ENCODE results near the gene G3BP1. TPM values are rescaled to one million over a fixed set of nuclear protein-coding genes. Genes with fewer than 3 reads are reported as not detected.
"Not testable (repeated sequence)": the region's sequence is repeated elsewhere in the genome, so short reads cannot be mapped to it uniquely, and the experiment has no call there.

The G3BP1 gene
- total and polyA plus RNA-seq, 2 of the 13 experiments (the other 11 are each of a cell fraction or from before 2014, with no cell fraction given) = 36.7 to 320 TPM

DNA sequence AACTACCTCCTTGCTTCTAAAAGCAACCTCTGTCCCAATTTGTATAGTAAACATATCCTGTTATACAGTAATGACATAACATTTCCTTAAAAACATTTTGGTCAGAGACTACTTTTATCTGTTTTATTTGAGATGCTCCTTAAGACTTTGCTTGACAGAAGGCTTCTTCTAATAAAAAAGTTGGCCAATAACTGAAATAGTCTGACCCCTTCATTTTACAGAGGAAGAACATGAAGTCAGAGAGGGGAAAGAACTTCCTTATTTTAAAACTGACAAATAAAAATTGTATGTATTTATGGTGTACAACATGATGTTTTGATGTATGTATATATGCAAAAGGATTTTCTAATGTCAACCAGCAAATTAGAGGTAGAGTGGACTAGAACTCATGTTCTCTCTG, 49.2 kb upstream of the G3BP1 start (continued):
- TF ChIP-seq ZBTB38 (CRISPR knock-in tag; IDR thresholded peaks at IDR 0.05) = no peak
- no peak for TF ChIP-seq HDAC6 (IDR thresholded peaks at IDR 0.05; ENCODE audit: low read depth, low read length)

GRCh38 chr5:151724360-151724759, 47.4 kb upstream of the G3BP1 start:
- FAIRE-seq (no peak), DNase-seq (ENCODE audit: low spot score) (no peak), ATAC-seq (no peak)
- no peak overlapping the region for H3K4me3 ChIP-seq (replicated peaks in 1 of 3; ENCODE audit: insufficient read depth in 1 of 3, low read depth in 2 of 3, low read length in 3 of 3)
- ChIA-PET POLR2A (no interaction called here), CTCF (ENCODE audit: low intra/inter-chr PET ratio, low total read pairs) (no interaction called here)
- no peak overlapping the region for H3K9ac ChIP-seq (ENCODE audit: insufficient read depth, low read depth, low read length)
- in situ Hi-C loops (cut with HindIII; ENCODE audit: extremely low pct_ligation_motif_present, low pct_unique_long_range_greater_than_20kb) (no loop called here), intact Hi-C loops (cut with micrococcal nuclease; ENCODE audit: unreplicated experiment) (no loop called here)
- no peaks in the 10 kb centered on the region for H3K79me2 ChIP-seq (ENCODE audit: insufficient read depth, low read length)
- WGBS (ENCODE audit: low lambda C conversion rate) = 19% methylated on average over 2 of the region's 2 CpGs
- no peaks in the 10 kb centered on the region for H3K27me3 ChIP-seq (ENCODE audit: control insufficient read depth in 1 of 2, insufficient read depth in 2 of 2, low read length in 2 of 2)
- H3K4me1 ChIP-seq (ENCODE audit: insufficient read depth, low read length) = no peaks in the 10 kb centered on the region
- H3K36me3 ChIP-seq (replicated peaks in 1 of 2; ENCODE audit: control insufficient read depth in 1 of 2, insufficient read depth in 2 of 2, low read length in 2 of 2) = no peaks in the 10 kb centered on the region
- TF ChIP-seq ZNF563 (CRISPR knock-in tag; IDR thresholded peaks at IDR 0.05) (no peak), SMC3 (IDR thresholded peaks at IDR 0.05; ENCODE audit: low read length) (no peak), SNRNP70 (IDR thresholded peaks at IDR 0.05; ENCODE audit: low read depth, low read length) (no peak), HDAC6 (IDR thresholded peaks at IDR 0.05; ENCODE audit: low read depth, low read length) (no peak), ZNF33B (CRISPR knock-in tag; IDR thresholded peaks at IDR 0.05) (no peak), GATAD1 (CRISPR knock-in tag; IDR thresholded peaks at IDR 0.05) (no peak), MEIS2 (CRISPR knock-in tag; IDR thresholded peaks at IDR 0.05) (no peak)
- TF ChIP-seq, protein P1, sequence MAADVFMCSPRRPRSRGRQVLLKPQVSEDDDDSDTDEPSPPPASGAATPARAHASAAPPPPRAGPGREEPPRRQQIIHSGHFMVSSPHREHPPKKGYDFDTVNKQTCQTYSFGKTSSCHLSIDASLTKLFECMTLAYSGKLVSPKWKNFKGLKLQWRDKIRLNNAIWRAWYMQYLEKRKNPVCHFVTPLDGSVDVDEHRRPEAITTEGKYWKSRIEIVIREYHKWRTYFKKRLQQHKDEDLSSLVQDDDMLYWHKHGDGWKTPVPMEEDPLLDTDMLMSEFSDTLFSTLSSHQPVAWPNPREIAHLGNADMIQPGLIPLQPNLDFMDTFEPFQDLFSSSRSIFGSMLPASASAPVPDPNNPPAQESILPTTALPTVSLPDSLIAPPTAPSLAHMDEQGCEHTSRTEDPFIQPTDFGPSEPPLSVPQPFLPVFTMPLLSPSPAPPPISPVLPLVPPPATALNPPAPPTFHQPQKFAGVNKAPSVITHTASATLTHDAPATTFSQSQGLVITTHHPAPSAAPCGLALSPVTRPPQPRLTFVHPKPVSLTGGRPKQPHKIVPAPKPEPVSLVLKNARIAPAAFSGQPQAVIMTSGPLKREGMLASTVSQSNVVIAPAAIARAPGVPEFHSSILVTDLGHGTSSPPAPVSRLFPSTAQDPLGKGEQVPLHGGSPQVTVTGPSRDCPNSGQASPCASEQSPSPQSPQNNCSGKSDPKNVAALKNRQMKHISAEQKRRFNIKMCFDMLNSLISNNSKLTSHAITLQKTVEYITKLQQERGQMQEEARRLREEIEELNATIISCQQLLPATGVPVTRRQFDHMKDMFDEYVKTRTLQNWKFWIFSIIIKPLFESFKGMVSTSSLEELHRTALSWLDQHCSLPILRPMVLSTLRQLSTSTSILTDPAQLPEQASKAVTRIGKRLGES (CRISPR knock-in tag; IDR thresholded peaks at IDR 0.05; ENCODE audit: borderline replicate concordance) = no peak
- no peaks in the 10 kb centered on the region for H3K9me3 ChIP-seq (ENCODE audit: low read length)
- H4K20me1 ChIP-seq (ENCODE audit: insufficient read depth, low read length) = no peaks in the 10 kb centered on the region
- no peak overlapping the region for H3K27ac ChIP-seq (ENCODE audit: extremely low read length, insufficient read depth, low read length)
- H3K4me2 ChIP-seq (ENCODE audit: low read depth, low read length) = no peak overlapping the region
- no TSS peak for BruUV-seq (replicated peaks)
- H2AFZ ChIP-seq (ENCODE audit: low read length) = no peak overlapping the region

DNA sequence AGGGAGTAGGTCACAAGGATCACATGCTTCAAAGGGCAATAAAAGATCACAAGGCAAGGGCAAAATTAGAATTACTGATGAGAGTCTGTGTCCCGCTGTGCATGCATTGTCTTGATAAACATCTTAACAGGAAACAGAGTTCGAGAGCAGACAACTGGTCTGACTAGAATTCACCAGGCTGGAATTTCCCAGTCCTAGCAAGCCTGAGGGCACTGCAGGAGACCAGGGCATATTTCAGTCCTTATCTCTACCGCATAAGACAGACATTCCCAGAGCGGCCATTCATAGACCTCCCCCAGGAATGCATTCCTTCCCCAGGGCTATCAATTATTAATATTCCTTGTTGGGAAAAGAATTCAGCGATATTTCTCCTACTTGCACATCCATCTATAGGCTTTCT, 42.2 kb upstream of the G3BP1 start:
- H3K9me3 ChIP-seq (ENCODE audit: low read length); POLR2A ChIA-PET; intact Hi-C loops (cut with micrococcal nuclease; ENCODE audit: unreplicated experiment); CTCF ChIA-PET (ENCODE audit: low intra/inter-chr PET ratio, low total read pairs); H3K27ac ChIP-seq (ENCODE audit: extremely low read length, insufficient read depth, low read length); FAIRE-seq; H4K20me1 ChIP-seq (ENCODE audit: insufficient read depth, low read length); H3K79me2 ChIP-seq (ENCODE audit: insufficient read depth, low read length); H3K4me2 ChIP-seq (ENCODE audit: low read depth, low read length); H3K27me3 ChIP-seq (ENCODE audit: control insufficient read depth in 1 of 2, insufficient read depth in 2 of 2, low read length in 2 of 2); H3K9ac ChIP-seq (ENCODE audit: insufficient read depth, low read depth, low read length); H3K4me3 ChIP-seq (replicated peaks in 1 of 3; ENCODE audit: insufficient read depth in 1 of 3, low read depth in 2 of 3, low read length in 3 of 3); H3K36me3 ChIP-seq (replicated peaks in 1 of 2; ENCODE audit: control insufficient read depth in 1 of 2, insufficient read depth in 2 of 2, low read length in 2 of 2); BruUV-seq (replicated peaks); H2AFZ ChIP-seq (ENCODE audit: low read length); DNase-seq (ENCODE audit: low spot score); ATAC-seq; H3K4me1 ChIP-seq (ENCODE audit: insufficient read depth, low read length): not testable (repeated sequence)
- 19% methylated on average over 3 of the region's 5 CpGs for WGBS (ENCODE audit: low lambda C conversion rate)
- in situ Hi-C loops (cut with HindIII; ENCODE audit: extremely low pct_ligation_motif_present, low pct_unique_long_range_greater_than_20kb) = loop anchor here (25.0 kb wide), 1 partner anchor 292 kb away; the partner anchor contains the start of gene SLC36A1

Measured in HepG2 (cell line).